ENCODE results near the gene ZBTB17.

GRCh38 chr1:16020325-16020724, 44.4 kb upstream of the ZBTB17 start:
- TF ChIP-seq CTCF (IDR thresholded peaks at IDR 0.05) (no peak), EZH2 (IDR thresholded peaks at IDR 0.05) (no peak)

Data from neural progenitor cell (in vitro differentiated cells).